Measurements from ENCODE around the gene TNFRSF1B.

The TNFRSF1B gene

GRCh38 chr1:12202577-12202976 is 35.8 kb downstream of the TNFRSF1B start:
- no peak for TF ChIP-seq CTCF (IDR thresholded peaks at IDR 0.05; ENCODE audit: low read length, missing control alignments)
- H3K4me3 ChIP-seq (replicated peaks; ENCODE audit: low read depth, low read length) = no peak overlapping the region
- no peak for DNase-seq (ENCODE audit: low read depth)

- TF ChIP-seq CTCF (IDR thresholded peaks at IDR 0.05; ENCODE audit: low read length, missing control alignments) = no peak
- H3K4me3 ChIP-seq (replicated peaks; ENCODE audit: low read depth, low read length) = no peak overlapping the region
- no peak for DNase-seq (ENCODE audit: low read depth)
Observed at GRCh38 chr1:12203216-12204007, 36.6 kb downstream of the TNFRSF1B start.

- no peak overlapping the region for H3K4me3 ChIP-seq (replicated peaks; ENCODE audit: low read depth, low read length)
- DNase-seq (ENCODE audit: low read depth) = no peak
- TF ChIP-seq CTCF (IDR thresholded peaks at IDR 0.05; ENCODE audit: low read length, missing control alignments) = no peak
Observed at GRCh38 chr1:12204140-12204539, 37.3 kb downstream of the TNFRSF1B start.

GRCh38 chr1:12204754-12205658 is 38.2 kb downstream of the TNFRSF1B start:
- DNase-seq (ENCODE audit: low read depth) = no peak
- no peak overlapping the region for H3K4me3 ChIP-seq (replicated peaks; ENCODE audit: low read depth, low read length)
- TF ChIP-seq CTCF (IDR thresholded peaks at IDR 0.05; ENCODE audit: low read length, missing control alignments) = no peak

- no peak overlapping the region for H3K4me3 ChIP-seq (replicated peaks; ENCODE audit: low read depth, low read length)
- no peak for DNase-seq (ENCODE audit: low read depth)
- TF ChIP-seq CTCF (IDR thresholded peaks at IDR 0.05; ENCODE audit: low read length, missing control alignments) = no peak
Observed at GRCh38 chr1:12206238-12206637, 39.4 kb downstream of the TNFRSF1B start.

GRCh38 chr1:12206792-12207424 is 40.1 kb downstream of the TNFRSF1B start:
- no peak for TF ChIP-seq CTCF (IDR thresholded peaks at IDR 0.05; ENCODE audit: low read length, missing control alignments)
- no peak for DNase-seq (ENCODE audit: low read depth)
- no peak overlapping the region for H3K4me3 ChIP-seq (replicated peaks; ENCODE audit: low read depth, low read length)
